Measurements from ENCODE around the gene LHX2. TPM values are rescaled to one million over a fixed set of nuclear protein-coding genes. Genes with fewer than 3 reads are reported as not detected.

LHX2 gene
- polyA plus RNA-seq, 6 donors from 2014 or later, result 0.27 TPM; not detected in 5

DNA sequence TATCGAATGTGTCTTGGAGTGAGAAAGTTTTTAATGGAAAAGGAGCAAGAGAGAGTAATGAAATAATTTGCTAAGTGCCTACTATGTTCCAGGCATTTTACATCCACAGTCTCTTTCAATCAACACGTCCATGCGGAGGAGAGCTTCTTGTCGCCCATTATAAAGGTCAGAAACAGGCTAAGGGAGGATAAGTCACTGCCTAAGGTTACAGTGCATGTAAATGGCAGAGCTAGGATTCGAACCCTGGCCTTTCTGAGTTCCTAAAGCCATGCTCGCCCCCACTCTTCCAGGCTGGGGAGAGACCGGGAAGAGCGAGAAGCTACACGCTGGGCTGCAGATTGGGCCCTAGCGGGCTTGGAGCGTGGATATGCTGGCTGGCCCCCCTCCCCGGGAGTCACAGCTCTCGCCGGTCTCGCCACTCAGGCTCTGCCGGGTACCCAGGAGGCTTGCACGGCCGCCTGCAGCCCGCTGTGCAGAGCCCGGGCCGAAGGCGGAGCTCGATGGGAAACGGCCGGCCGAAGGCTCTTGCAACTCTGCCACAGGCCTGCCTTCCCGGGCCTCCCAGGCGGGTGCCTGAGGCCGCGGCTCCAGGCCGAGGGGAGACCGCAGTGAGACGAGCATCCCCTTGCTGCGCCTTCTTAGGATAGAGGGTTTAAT lies 775 bp upstream of the LHX2 start:
- peaks cover 37 to 63% (median 57%) of the 10 kb centered on the region in 3 donors for H3K4me1 Mint-ChIP-seq
- no peaks in the 10 kb centered on the region for H3K36me3 Mint-ChIP-seq
- H3K27ac Mint-ChIP-seq, result peak overlapping the region in 4 of 6 donors; percentile 70 to 92 (median 80)
- peak overlapping the region in 7 of 8 donors; percentile 54 to 83 (median 71) for H3K4me3 Mint-ChIP-seq
- H3K9me3 Mint-ChIP-seq, result peaks cover 0 to 23% (median 10%) of the 10 kb centered on the region in 7 donors
- DNase-seq (no peak), ATAC-seq (ENCODE audit: low read depth in 2 of 2) (no peak)
- peaks cover 58 to 79% (median 66%) of the 10 kb centered on the region in 3 donors for H3K27me3 Mint-ChIP-seq

DNA sequence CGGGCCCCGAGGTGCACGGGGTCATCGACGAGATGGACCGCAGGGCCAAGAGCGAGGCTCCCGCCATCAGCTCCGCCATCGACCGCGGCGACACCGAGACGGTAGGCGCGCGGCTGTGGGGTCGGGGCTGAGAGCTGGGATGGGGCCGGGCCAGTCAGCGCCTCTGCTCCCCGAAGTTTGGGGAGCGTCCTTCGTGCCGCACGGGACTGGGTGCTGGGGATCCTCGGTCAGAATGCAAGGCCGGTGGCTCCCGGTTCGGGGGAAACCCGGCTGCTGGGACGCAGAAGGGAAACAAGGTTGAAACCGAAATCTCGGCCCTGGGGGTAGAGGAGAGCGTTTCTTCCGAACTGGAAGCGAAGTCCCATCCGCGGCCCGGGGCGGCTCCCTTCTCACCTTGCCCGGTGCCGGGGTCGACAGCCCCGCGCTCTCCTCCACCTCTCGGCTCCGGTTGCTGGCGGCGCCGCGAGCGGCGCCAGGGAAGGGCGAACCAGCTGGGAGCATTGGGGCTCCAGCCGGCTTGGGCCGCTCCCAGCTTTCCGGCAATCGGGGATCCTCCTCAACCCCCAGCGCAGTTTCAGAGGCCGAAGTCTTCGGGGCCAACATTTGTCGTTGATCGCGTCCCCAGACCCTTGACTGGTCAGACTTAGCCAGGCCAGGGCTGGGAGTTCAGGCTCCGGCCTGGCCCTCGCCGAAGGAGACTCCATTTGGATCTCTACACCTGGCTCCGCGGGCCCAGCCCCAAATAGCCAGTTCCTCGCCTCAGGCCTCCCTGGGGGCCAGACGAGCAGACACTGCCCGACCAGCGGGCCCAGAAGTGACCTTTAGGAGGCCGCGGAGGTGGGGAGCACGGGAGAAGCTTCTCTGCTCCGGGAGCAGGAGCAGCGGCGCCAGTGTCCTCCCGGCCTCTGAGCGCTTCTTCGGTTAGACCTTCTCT lies 1.1 kb downstream of the LHX2 start:
- H3K4me3 Mint-ChIP-seq, result peak overlapping the region; percentile 56 to 85 (median 71)
- H3K9me3 Mint-ChIP-seq, result peaks cover 0 to 28% (median 16%) of the 10 kb centered on the region in 7 donors
- DNase-seq (no peak), ATAC-seq (ENCODE audit: low read depth in 2 of 2) (peak in 1 of 2 donors; percentile 21)
- H3K4me1 Mint-ChIP-seq, result peaks cover 38 to 64% (median 56%) of the 10 kb centered on the region in 3 donors
- H3K27me3 Mint-ChIP-seq, result peaks cover 51 to 75% (median 63%) of the 10 kb centered on the region in 3 donors
- H3K27ac Mint-ChIP-seq, result peak overlapping the region in 3 of 6 donors; percentile 41 to 84 (median 76)
- peaks cover 5 to 8% of the 10 kb centered on the region in 2 donors for H3K36me3 Mint-ChIP-seq

DNA sequence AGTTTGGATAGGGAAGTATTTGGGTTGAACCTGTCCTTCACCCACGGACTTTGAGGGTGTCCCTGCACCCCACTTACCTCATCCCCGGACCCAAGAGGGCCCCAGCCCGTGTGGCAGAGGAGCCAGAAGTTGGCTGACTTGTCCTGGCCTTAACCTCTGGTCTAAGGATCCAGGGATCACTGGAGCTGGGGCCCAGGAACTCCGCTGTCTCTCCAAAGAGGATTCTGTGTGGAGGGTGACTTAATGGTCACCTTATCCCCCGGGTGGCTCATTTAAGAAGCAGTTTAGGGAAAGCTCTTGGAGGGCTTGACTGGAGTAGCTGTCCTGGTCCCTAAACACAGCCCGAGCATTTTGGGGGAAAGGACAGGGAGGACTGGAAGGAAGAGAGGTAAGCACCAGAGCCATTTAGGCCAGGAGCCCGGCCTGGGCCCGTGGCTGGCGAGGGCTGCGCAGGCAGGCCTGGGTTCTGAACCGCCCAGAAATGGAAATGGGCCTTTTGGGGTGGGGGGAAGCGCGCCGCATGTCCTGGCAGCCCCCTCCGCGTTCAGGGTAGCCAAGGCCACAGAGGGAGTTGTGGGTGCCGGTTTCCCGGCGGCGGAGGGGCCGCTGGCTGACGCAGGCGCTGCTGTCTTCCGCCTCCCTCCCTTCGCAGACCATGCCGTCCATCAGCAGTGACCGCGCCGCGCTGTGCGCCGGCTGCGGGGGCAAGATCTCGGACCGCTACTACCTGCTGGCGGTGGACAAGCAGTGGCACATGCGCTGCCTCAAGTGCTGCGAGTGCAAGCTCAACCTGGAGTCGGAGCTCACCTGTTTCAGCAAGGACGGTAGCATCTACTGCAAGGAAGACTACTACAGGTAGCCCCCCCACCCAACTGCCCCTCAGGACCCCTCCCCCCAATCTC lies 2.0 kb downstream of the LHX2 start:
- Mint-ChIP-seq H3K4me1 (peaks cover 36 to 62% (median 53%) of the 10 kb centered on the region in 3 donors), H3K27me3 (peaks cover 47 to 73% (median 59%) of the 10 kb centered on the region in 3 donors), H3K4me3 (peak overlapping the region; percentile 26 to 87 (median 66)), H3K27ac (peak overlapping the region in 3 of 6 donors; percentile 71 to 84 (median 76)), H3K9me3 (peaks cover 0 to 28% (median 17%) of the 10 kb centered on the region in 7 donors), H3K36me3 (peaks cover 5 to 8% of the 10 kb centered on the region in 2 donors)
- ATAC-seq (ENCODE audit: low read depth in 2 of 2), result no peak
- DNase-seq, result no peak

DNA sequence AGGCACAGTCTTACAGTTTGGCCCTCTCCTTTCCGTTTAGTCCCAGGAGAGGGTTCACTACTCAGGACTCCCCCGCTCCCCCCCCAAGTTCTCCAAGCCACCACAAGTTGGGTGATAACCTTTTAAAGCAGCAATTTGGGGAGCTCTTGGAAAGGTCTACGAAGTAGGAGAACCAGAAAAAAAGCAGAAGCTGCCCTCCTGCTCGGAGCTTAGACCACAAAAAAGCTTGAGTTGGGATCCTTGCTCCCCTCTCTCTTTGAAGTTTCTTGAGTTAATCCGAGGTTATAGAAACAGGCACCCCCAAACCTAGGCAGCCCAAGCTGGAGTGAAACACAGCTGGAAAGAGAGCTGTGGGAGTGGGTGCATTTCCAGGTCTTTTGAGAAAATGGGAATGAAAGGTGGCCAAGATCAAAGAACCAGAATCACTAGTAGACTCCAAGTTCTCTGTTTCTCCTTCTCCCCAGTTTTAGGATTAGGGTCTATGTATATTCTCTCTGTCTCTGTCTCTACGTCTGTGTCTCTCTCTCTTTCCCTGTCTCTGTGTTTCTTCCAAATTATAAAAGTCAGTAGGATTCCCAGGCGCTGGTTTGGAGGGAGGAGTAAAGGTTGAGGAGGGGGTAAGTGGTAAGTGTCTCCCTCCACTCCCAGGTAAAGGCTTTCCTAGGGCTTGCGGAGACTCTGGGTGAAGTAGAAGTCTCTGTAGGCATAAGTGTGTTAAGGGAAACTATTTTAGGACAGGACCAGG lies 2.8 kb downstream of the LHX2 start:
- peaks cover 0 to 23% (median 16%) of the 10 kb centered on the region in 7 donors for H3K9me3 Mint-ChIP-seq
- ATAC-seq (ENCODE audit: low read depth in 2 of 2), result no peak
- DNase-seq, result no peak

DNA sequence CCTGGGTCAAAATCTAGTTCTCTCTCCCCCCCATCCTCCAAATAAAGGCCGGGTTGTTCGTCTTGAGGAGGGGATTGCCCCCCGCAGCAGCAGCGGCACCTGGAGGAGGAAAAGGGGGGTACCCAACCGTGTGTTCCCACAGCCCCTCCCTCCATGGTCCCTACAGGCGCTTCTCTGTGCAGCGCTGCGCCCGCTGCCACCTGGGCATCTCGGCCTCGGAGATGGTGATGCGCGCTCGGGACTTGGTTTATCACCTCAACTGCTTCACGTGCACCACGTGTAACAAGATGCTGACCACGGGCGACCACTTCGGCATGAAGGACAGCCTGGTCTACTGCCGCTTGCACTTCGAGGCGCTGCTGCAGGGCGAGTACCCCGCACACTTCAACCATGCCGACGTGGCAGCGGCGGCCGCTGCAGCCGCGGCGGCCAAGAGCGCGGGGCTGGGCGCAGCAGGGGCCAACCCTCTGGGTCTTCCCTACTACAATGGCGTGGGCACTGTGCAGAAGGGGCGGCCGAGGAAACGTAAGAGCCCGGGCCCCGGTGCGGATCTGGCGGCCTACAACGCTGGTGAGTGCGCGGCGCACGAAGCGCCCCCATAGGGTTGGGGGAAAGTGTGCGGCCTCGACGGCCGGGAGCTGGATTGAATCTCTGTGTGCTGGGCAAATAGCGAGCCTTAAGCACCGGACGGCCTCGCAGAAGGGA lies 3.5 kb downstream of the LHX2 start:
- ATAC-seq (ENCODE audit: low read depth in 2 of 2) (no peak), DNase-seq (no peak)
- Mint-ChIP-seq H3K9me3 (peaks cover 0 to 17% (median 10%) of the 10 kb centered on the region in 7 donors), H3K4me1 (peaks cover 29 to 54% (median 46%) of the 10 kb centered on the region in 3 donors), H3K36me3 (peaks cover 5 to 8% of the 10 kb centered on the region in 2 donors), H3K27ac (peak overlapping the region in 5 of 6 donors; percentile 54 to 96 (median 86)), H3K27me3 (peaks cover 46 to 69% (median 55%) of the 10 kb centered on the region in 3 donors), H3K4me3 (peak overlapping the region; percentile 47 to 80 (median 64))

More for the DNA sequence above, 2.8 kb downstream of the LHX2 start:
- peaks cover 5 to 8% of the 10 kb centered on the region in 2 donors for H3K36me3 Mint-ChIP-seq
- peaks cover 46 to 70% (median 56%) of the 10 kb centered on the region in 3 donors for H3K27me3 Mint-ChIP-seq
- peaks cover 32 to 60% (median 47%) of the 10 kb centered on the region in 3 donors for H3K4me1 Mint-ChIP-seq
- H3K27ac Mint-ChIP-seq, result peak overlapping the region in 3 of 6 donors; percentile 16 to 71 (median 69)
- peak overlapping the region in 7 of 8 donors; percentile 22 to 87 (median 66) for H3K4me3 Mint-ChIP-seq

DNA sequence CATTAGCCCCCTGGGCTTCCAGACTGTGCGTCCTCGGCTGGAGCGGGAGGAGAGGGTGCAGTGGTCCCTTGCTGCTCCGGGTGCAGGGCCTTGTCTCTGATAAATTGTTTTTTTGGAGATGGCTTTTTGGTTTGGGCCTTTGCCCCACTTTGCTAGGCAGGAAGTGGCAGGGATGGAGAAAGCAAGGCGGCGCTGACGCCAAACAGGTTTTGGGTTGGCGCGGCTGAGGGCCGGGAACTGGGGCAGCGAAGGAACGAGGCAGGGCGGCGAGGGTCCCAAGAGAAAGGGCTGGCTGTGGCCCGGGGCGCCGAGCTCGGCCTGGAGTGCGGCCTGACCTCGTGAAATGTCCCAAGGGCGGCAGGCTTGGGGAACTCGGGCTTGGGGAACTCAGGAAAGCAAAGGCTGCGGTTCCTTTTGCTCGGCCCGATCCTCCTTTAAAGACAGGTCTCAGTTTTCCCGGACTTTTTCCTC lies 4.1 kb downstream of the LHX2 start:
- DNase-seq (no peak), ATAC-seq (ENCODE audit: low read depth in 2 of 2) (no peak)
- H3K4me3 Mint-ChIP-seq, result peak overlapping the region in 7 of 8 donors; percentile 47 to 80 (median 63)
- peaks cover 27 to 55% (median 46%) of the 10 kb centered on the region in 3 donors for H3K4me1 Mint-ChIP-seq
- peaks cover 46 to 69% (median 55%) of the 10 kb centered on the region in 3 donors for H3K27me3 Mint-ChIP-seq
- H3K27ac Mint-ChIP-seq, result peak overlapping the region in 5 of 6 donors; percentile 54 to 96 (median 86)
- H3K9me3 Mint-ChIP-seq, result peaks cover 0 to 16% (median 10%) of the 10 kb centered on the region in 7 donors
- H3K36me3 Mint-ChIP-seq, result peaks cover 5 to 8% of the 10 kb centered on the region in 2 donors

DNA sequence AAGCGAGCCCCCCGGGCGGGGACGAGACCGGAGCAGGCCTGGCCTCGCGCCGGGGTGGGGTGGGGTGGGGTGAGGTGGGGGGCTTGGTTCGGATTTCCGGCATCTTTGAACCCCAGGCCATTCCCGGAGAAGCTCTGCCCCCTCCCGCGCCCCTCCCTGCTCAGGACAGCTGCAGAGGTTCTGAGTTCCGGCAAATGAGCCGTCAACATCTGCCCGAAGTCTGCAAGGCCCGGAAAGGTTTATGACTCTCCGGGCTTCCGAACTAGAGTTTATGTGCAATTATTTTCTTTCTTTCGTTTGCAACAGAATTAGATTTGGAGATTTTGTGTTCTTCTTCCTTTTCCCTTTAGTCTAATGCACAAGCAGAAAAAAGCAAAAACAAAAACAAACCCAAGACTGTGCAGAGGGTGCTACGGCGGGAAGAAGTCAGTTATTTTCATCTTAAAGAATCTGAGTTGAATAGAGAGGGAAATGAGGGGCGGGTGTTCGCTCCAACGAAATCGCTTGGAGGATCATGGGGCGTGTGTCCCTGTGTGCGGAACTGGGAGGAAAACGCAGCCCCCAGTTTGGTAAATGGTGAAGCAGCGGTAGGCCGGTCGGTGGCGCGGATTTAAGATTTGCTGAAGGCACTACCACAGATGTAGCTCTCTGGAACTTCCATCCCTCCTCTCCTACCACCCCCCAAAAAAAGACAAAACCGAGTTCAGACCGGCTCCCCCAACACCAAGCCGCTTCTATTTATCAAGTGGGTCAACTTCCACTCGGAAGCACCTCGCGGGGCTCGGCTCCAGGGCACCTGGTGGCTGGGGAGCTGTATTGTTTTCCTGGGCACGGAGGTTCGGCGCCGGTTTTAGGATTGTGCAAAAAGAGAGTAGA lies 4.8 kb downstream of the LHX2 start:
- peak overlapping the region; percentile 68 to 91 (median 89) for H3K4me3 Mint-ChIP-seq
- ATAC-seq (ENCODE audit: low read depth in 2 of 2) (no peak), DNase-seq (no peak)
- peaks cover 53 to 71% (median 55%) of the 10 kb centered on the region in 3 donors for H3K27me3 Mint-ChIP-seq
- peaks cover 5 to 13% of the 10 kb centered on the region in 2 donors for H3K36me3 Mint-ChIP-seq
- H3K4me1 Mint-ChIP-seq, result peaks cover 28 to 58% (median 50%) of the 10 kb centered on the region in 3 donors
- peak overlapping the region; percentile 67 to 98 (median 94) for H3K27ac Mint-ChIP-seq
- peaks cover 1 to 20% (median 16%) of the 10 kb centered on the region in 7 donors for H3K9me3 Mint-ChIP-seq

DNA sequence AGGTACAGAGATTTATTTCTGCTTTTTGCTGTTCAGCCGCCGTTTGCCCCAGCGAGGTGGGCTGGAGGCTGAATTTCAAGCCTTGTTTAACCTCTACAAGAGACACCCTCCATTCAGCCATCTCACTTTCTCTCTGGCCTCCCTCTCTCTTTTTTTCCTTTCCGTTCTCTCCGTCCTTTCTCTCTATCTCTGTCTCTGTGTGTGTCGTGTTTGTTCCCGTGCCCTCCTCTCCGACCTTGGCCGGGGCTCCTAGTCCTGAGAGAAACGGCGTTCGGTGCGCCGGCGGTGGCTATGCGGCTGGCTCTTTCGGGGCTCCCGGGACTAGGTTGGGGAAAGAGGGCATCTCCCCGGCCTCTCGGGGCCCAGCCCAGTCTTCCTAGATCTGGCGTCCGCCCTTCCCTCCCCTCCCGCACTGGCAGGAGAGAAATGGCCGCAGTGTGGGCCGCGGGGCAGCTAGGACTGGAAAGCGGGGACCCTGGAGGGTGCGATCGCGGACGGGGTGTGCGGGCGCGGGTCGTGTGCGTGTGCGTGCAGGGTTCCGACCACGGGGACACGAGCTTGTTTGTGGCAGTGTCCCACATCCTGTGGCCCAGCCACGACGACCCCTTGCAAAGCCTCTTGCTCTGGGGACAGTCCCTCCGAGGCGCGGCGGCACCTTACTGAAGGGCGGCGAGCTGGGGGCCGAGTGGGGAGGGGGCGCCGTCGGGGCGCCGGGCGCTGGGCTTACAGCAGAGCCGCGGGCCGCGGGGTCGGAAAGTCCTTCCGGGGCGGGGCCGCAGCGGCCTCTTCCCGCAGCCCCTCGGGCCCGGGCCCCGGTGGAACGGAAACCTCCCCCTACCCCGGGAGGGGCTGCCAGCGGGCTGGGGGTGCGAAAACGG lies 5.7 kb downstream of the LHX2 start:
- Mint-ChIP-seq H3K4me3 (peak overlapping the region; percentile 68 to 91 (median 89)), H3K36me3 (peaks cover 5 to 17% of the 10 kb centered on the region in 2 donors), H3K9me3 (peaks cover 3 to 27% (median 16%) of the 10 kb centered on the region in 7 donors), H3K27me3 (peaks cover 61 to 78% (median 61%) of the 10 kb centered on the region in 3 donors), H3K27ac (peak overlapping the region; percentile 67 to 98 (median 96)), H3K4me1 (peaks cover 33 to 62% (median 59%) of the 10 kb centered on the region in 3 donors)
- DNase-seq (no peak), ATAC-seq (ENCODE audit: low read depth in 2 of 2) (no peak)

DNA sequence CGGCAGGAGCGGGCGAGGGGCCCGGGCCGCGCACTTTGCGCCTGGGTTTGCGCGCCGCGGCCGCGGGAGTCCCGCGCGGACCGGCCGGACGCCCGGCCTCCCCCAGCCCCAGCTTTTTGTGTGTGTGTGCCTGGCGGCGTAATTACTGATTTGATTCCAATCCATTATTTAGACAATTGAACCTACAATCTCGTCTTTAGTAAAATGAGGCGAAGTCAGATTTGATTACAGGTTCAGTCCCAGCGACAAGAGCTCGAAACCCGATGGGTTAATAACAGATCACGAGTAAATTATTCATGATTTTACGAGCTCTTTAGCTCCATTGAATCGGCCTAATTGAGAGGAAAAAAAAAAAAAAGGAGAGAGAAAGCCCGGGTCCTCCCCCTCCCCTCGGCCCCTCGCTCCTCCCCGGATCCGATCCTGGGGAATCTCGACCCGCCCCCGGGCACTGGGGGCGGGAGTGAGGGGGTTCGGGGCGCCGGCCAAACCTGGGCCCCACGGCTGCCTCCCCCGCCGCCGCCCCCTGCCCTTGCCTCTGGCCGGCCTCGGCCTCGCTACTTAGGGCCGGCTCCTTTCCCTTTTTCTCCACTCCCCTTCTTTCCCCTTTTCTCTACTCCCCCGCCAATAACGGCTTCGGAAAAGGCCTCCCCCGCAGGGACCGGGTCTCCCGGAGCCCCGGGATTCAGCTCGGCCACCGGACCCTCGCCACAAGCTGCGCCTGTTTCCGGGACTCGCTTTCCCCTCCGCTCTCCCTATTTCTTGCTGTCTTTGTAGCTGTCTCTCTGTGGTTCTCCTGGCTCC lies 6.6 kb downstream of the LHX2 start:
- Mint-ChIP-seq H3K27ac (peak overlapping the region in 3 of 6 donors; percentile 38 to 98 (median 85)), H3K36me3 (peaks cover 5 to 17% of the 10 kb centered on the region in 2 donors), H3K27me3 (peaks cover 67 to 83% (median 70%) of the 10 kb centered on the region in 3 donors), H3K4me3 (peak overlapping the region; percentile 59 to 87 (median 68)), H3K9me3 (peaks cover 3 to 31% (median 18%) of the 10 kb centered on the region in 7 donors), H3K4me1 (peaks cover 35 to 61% (median 58%) of the 10 kb centered on the region in 3 donors)
- ATAC-seq (ENCODE audit: low read depth in 2 of 2) (no peak), DNase-seq (no peak)
